GM15510 (cell line): Measurements from ENCODE around the gene MAD2L2.

Experiments
- POLR2A ChIP-seq: IDR thresholded peaks from 3 replicates; pipeline ENCODE4 v1.6.1; 2011; ENCODE audit warnings: borderline replicate concordance; ENCODE audit not compliant: insufficient read length; ENCODE audit errors: extremely low read depth

The MAD2L2 gene

DNA sequence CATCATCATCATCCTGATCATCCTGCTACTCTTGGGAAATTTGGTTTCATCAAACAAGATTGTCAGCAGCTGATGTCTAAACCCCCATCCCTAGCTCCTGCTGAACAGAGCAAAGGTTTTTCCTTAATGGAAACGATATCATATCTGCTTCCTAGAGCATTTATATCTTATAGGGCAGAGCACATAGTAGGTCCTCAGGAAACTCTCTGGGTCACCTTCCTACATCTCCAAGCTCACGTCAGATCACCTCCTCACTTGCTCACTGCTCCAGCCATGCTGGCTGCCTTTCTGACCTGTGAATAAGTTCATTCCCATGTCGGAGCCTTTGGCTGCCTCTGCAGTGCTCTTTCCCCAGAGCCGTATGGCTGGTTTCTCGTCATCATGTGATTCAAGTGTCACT is 37.2 kb downstream of the MAD2L2 start:
- TF ChIP-seq POLR2A: no peak

DNA sequence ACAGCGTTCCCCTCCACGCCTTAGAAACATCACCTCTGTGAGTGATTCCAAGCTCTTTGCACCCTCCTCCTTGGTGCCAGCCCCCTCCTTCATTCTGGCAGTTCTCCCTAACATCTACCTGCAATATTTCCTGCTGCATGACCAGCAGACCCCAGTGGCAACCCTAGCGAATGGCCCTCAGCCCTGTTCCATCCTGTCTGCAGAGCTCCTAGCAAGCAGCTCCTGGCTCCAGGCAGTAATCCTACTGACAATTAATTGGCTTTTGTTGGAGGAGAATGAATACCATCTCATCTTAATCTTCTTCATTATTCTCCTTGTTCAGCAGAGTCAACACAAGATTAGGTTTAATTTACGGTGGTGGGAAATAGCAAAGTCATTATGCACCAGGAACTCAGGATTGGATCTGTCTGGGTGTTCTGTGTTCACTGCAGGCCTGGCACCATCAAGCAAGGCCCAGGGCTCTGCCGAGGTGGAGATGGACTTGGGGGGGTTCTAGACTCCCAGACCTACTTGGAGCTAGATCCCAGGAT is 39.1 kb downstream of the MAD2L2 start:
- TF ChIP-seq POLR2A: no peak

DNA sequence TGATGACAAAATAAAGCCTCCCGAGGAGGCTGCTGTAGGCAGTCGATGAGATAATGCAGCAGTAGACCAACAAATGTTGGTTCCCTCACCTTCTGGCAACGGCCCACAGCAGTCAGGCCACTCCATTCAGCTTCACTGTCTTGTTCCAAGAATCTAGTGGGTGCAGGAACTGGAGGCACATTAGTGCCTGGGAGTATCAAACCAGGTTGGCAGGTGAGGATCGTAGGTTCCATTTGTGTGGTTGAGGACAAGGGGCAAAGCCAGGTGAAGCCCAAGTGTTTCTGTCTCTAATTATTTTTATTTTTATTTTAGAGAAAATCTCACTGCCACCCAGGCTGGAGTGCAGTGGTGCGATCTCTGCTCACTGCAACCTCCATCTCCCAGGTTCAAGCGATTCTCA is 40.0 kb downstream of the MAD2L2 start:
- TF ChIP-seq POLR2A: no peak

DNA sequence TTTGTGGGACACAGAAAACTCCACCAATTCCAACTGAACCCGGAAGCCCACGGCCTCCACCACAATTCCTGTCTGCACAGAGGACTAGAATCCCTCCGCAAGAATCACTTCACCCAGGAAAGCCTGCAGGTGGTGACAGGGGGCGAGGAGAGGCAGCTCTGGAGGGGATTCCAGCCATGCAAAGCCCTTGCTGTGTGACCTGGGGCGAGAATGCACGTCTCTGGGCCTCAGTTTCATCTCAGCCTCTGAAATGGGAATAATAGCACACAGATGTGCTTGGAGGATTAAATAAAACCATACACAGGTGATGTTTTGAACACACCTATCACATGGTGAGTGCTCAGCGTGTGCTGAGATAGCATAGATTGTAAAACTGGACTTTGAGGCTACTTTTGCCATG is 40.8 kb downstream of the MAD2L2 start:
- TF ChIP-seq POLR2A: no peak

DNA sequence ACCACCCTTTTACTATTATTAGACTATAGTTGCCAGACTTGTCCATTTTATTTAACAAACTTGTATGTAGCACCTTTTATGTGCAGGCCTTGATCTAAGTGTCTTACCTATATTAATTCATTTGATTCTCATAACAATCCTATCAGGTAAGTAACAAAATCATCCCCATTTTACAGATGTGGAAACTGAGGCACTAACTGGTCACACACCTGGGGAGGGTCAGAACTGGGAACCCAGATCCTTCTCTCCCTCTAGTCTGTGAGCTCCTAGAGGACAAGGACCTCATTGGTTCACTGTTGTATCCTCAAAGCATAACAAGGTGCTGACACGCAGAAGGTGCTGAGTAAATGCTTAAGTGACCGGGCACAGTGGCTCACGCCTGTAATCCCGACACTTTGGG is 41.6 kb downstream of the MAD2L2 start:
- no peak for TF ChIP-seq POLR2A

DNA sequence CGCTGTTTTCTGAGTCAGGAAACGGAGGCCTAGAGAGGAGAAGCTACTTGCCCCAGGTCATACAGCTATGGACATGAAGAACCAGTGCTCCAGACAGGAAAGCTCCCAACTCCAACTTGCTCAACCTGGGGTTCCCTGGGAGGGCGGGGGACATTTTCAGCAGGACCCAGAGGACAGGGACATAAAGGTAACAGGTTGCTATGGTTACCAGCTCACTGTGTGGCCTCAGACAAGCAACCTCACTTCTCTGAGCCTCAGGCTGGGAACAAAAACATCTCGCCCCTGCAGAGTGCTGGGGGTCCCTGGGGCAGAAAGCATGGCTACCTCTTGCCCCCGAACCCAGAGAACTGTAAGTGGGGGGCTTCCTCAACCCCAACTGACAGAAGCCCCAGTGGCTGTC is 42.8 kb downstream of the MAD2L2 start:
- TF ChIP-seq POLR2A: no peak

DNA sequence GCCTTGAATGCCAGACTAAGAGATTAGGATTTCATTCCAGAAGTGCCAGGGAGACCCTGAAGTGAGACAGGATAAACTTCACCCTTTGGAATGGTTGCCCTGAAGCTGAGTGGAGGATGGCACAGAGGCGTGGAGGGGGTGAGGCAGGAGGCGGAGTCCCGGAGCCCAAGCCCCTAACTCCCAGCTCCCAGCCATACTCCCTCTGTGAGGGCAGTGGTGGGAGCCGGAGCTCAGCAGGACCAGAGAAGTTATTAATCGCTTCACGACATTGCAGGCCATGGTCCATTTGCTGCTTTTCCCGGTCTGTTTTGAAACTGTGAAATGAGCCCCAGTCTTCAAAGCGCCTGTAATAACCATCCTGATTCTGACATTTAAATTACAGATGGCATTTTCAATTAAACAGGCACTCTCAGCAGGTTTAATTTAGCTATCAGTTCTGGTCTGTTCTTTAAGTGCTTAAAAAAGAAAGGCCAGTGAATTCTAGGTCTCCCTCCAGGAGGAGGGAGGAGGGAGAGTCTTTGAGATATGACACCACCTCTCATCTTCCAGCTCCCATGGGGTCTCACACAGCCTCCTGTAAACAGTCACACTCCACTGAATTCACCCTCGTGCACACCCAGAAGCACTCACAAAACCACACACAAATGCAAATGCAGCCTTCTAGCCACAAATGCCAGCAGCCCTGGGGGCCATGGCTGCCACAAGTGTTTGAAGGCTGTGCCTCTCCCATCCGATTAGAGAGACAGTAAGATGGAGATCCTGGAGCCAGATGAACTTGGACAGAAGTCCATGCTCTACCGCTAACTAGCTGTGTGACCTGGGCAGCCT is 46.4 kb downstream of the MAD2L2 start:
- no peak for TF ChIP-seq POLR2A

DNA sequence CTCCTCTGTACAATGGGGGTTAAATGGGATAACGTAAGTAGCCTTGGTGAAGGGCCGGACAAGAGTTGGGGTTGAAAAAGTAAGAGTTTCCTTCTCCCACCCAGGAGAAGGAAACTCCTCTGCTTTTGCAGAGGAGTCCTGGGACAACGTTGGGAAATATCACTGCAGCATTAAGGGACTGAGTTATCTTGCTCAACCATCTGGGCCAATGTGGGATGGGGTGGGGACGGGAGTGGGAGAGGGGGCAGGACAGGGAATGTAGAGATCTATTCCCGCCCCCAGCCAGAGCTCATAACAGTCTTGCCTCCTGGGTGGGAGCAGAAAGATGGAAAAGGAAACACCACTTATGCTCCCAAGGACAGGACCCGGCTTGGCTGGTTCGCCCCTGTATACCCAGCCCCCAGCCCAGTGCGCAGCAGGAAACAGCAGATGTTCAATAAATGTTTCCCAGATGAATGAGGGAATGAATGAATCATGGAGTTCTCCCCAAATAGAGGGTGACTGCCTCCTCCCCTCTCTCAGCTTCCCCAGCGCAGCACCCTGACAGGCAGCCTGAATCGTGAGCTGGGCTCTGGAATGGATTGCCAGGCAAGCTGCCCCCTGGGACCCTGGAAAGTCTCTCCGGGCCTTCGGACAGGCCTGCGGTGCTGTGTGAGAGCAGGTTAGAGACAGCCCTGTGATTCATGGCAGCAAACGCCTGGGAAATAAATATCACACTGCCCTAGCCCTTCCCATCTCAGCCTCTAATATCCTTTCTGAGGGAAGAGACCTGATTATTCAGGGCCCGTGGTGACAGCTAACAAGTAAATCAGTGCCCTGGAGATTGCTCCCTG is 51.5 kb downstream of the MAD2L2 start:
- no peak for TF ChIP-seq POLR2A

DNA sequence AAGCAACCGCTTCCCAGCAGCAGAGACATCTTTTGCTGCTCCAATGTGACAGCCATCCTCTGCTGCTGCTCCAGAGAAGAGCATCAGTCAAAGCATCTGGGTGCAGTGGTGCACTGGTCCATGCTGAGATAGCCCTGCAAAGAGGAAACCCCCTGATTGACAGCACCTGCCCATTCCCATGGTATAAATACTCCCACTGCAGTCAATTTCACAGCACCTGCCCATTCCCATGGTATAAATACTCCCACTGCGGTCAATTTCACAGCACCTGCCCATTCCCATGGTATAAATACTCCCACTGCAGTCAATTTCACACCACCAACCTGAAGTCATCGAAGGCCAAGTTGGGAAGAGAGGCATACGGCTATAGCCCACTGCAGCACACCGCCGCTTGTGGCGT is 52.2 kb downstream of the MAD2L2 start:
- TF ChIP-seq POLR2A: no peak

DNA sequence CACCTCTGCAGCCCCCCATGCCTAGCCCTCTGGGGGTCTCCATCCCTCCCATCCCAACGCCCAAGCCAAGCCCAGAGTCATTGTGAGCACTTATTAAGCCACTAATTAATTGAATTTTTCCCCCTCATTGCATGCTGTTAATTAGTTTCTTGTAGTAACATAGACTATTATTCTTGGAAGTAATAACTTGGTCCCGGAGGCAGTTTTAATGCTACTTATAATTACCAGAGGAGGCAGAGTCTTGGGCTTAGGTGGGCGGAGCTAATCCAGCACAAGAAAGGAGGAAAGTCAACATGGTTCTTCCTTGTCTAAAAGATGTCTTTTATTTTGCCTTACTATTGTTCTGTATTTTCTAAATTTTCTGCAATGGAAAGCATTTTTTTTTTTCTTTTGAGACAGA is 54.4 kb downstream of the MAD2L2 start:
- no peak for TF ChIP-seq POLR2A
